GM06990 (cell line): ENCODE results near the gene IGF2R.

ENCODE experiments used
- DNase-seq: peaks from one replicate; pipeline ENCODE4 v3.0.0-alpha.2; 2011; ENCODE audit not compliant: insufficient read length; ENCODE audit errors: extremely low read depth
- H3K27me3 ChIP-seq: replicated peaks from 2 replicates; pipeline ENCODE4 v1.6.0; 2011; ENCODE audit warnings: low read length; ENCODE audit not compliant: control insufficient read depth, insufficient read depth
- H3K36me3 ChIP-seq: 2 replicates; pipeline ENCODE4 v1.5.1; 2011; ENCODE audit warnings: low read length; ENCODE audit not compliant: control insufficient read depth, insufficient read depth
- H3K4me3 ChIP-seq: replicated peaks from 2 replicates; pipeline ENCODE4 v1.5.1; 2011; ENCODE audit warnings: low read depth, mild to moderate bottlenecking, control low read depth, low read length
- CTCF ChIP-seq: IDR thresholded peaks from 2 replicates; pipeline ENCODE4 v1.5.1; 2011; ENCODE audit warnings: low read length, control low read depth, mild to moderate bottlenecking, inconsistent platforms; ENCODE audit not compliant: insufficient read depth, poor library complexity, severe bottlenecking

IGF2R gene

GRCh38 chr6:160080097-160080496 lies 111.2 kb downstream of the IGF2R start:
- no peak for TF ChIP-seq CTCF
- Histone ChIP-seq H3K36me3 (peaks cover 45% of the 10 kb centered on the region), H3K27me3 (no peaks in the 10 kb centered on the region), H3K4me3 (no peak overlapping the region)
- no peak for DNase-seq

GRCh38 chr6:160081398-160081797 lies 112.5 kb downstream of the IGF2R start:
- H3K4me3 ChIP-seq: no peak overlapping the region

GRCh38 chr6:160082627-160083026 lies 113.7 kb downstream of the IGF2R start:
- Histone ChIP-seq H3K36me3 (peaks cover 48% of the 10 kb centered on the region), H3K27me3 (no peaks in the 10 kb centered on the region), H3K4me3 (no peak overlapping the region)
- no peak for TF ChIP-seq CTCF
- no peak for DNase-seq

More at GRCh38 chr6:160081398-160081797, 112.5 kb downstream of the IGF2R start:
- Histone ChIP-seq H3K36me3 (peaks cover 44% of the 10 kb centered on the region), H3K27me3 (no peaks in the 10 kb centered on the region)
- no peak for TF ChIP-seq CTCF
- no peak for DNase-seq

GRCh38 chr6:160084198-160084776 lies 115.4 kb downstream of the IGF2R start:
- no peak for DNase-seq
- H3K4me3 ChIP-seq: no peak overlapping the region
- H3K27me3 ChIP-seq: no peaks in the 10 kb centered on the region
- no peak for TF ChIP-seq CTCF
- peaks cover 43% of the 10 kb centered on the region for H3K36me3 ChIP-seq

- TF ChIP-seq CTCF: no peak
- no peaks in the 10 kb centered on the region for H3K27me3 ChIP-seq
- no peak overlapping the region for H3K4me3 ChIP-seq
- DNase-seq: no peak
- peaks cover 39% of the 10 kb centered on the region for H3K36me3 ChIP-seq
These were observed 116.3 kb downstream of the IGF2R start for GRCh38 chr6:160085226-160085625.

- TF ChIP-seq CTCF: no peak
- Histone ChIP-seq H3K27me3 (no peaks in the 10 kb centered on the region), H3K36me3 (peaks cover 36% of the 10 kb centered on the region), H3K4me3 (no peak overlapping the region)
- no peak for DNase-seq
These were observed 117.0 kb downstream of the IGF2R start for GRCh38 chr6:160085713-160086505.
